T-cell (primary cell): ENCODE data around the gene CRB3. TPM values are rescaled to one million over a fixed set of nuclear protein-coding genes. Genes with fewer than 3 reads are reported as not detected.

Source experiments
- ATAC-seq, 4 experiments: fragments of 200-7000 bp in 3 of 4; fragments of 150-1000 bp in 1 of 4; cut with Tn5 transposase; replicated peaks in 1 of 4; 1 replicate in 3 of 4; 2 replicates in 1 of 4; pipeline ENCODE4 v1.10.0; 2021; ENCODE audit warnings: moderate library complexity in 3 of 4, mild to moderate bottlenecking in 2 of 4, moderate number of reproducible peaks in 1 of 4
- CTCF ChIA-PET, 2 donors: fragments of 300-600 bp; sonication (Branson Sonifier 250); formaldehyde crosslinking; loops; one replicate each; lab custom pipeline; 2022; ENCODE audit warnings: antibody characterized with exemption in 2 of 2; lab: Charles Lee
- POLR2A ChIA-PET, 2 donors: fragments of 300-600 bp; sonication (Branson Sonifier 250); formaldehyde crosslinking; loops; one replicate each; lab custom pipeline; 2022; ENCODE audit warnings: antibody characterized with exemption in 2 of 2; lab: Charles Lee
- DNase-seq, 35 experiments: peaks; one replicate each; pipeline versions ENCODE4 v3.0.0 to v3.0.0-alpha.2; 2013 to 2023
- H3K27ac ChIP-seq: one replicate; pipeline ENCODE4 v1.5.1; 2013; ENCODE audit warnings: low read length
- H3K27me3 ChIP-seq, 2 experiments: replicated peaks in 1 of 2; 1 replicate in 1 of 2; 2 replicates in 1 of 2; pipeline versions ENCODE4 v1.6.1 to v1.7.0; 2013; ENCODE audit warnings: low read length in 1 of 2, mixed read lengths in 1 of 2; ENCODE audit not compliant: control insufficient read depth in 2 of 2, insufficient read depth in 2 of 2; ENCODE audit errors: extremely low read depth in 1 of 2
- H3K36me3 ChIP-seq, 2 donors: 1 replicate in 1 of 2; 2 replicates in 1 of 2; pipeline versions ENCODE4 v1.6.1 to v1.7.0; 2013; ENCODE audit warnings: low read length in 1 of 2; ENCODE audit not compliant: control insufficient read depth in 2 of 2, insufficient read depth in 1 of 2; ENCODE audit errors: extremely low read depth in 1 of 2
- H3K4me1 ChIP-seq, 2 experiments: 1 replicate in 1 of 2; 2 replicates in 1 of 2; pipeline versions ENCODE4 v1.6.1 to v1.7.0; 2013; ENCODE audit warnings: low read length in 2 of 2, mixed read lengths in 1 of 2; ENCODE audit not compliant: insufficient read depth in 2 of 2, control insufficient read depth in 1 of 2; ENCODE audit errors: extremely low read depth in 1 of 2
- H3K4me3 ChIP-seq, 2 donors: 1 replicate in 1 of 2; 2 replicates in 1 of 2; pipeline versions ENCODE4 v1.5.1 to v1.7.0; 2013; ENCODE audit warnings: mild to moderate bottlenecking in 2 of 2, low read length in 1 of 2, moderate library complexity in 1 of 2; ENCODE audit not compliant: control insufficient read depth in 1 of 2; ENCODE audit errors: extremely low read depth in 1 of 2
- H3K9me3 ChIP-seq: 2 replicates; pipeline ENCODE4 v1.7.0; 2013
- H3K27ac Mint-ChIP-seq, 2 donors: one replicate each; pipeline ENCODE4 v1.8.0; 2020 to 2021; ENCODE audit warnings: mild to moderate bottlenecking in 2 of 2, mixed read lengths in 2 of 2
- H3K27me3 Mint-ChIP-seq, 2 donors: one replicate each; pipeline ENCODE4 v1.8.0; 2021 to 2022; ENCODE audit warnings: mixed read lengths in 2 of 2
- H3K36me3 Mint-ChIP-seq: one replicate; pipeline ENCODE4 v1.8.0; 2021; ENCODE audit warnings: mixed read lengths
- H3K4me1 Mint-ChIP-seq, 3 donors: one replicate each; pipeline ENCODE4 v1.8.0; 2020 to 2022; ENCODE audit warnings: mixed read lengths in 3 of 3, mild to moderate bottlenecking in 1 of 3
- H3K4me3 Mint-ChIP-seq, 3 donors: one replicate each; pipeline ENCODE4 v1.8.0; 2020 to 2022; ENCODE audit warnings: mild to moderate bottlenecking in 3 of 3, mixed read lengths in 3 of 3, moderate library complexity in 3 of 3
- H3K9me3 Mint-ChIP-seq, 3 donors: one replicate each; pipeline ENCODE4 v1.8.0; 2020 to 2022; ENCODE audit warnings: mixed read lengths in 3 of 3
- WGBS: methylation state at CpG from one replicate; pipeline ENCODE4 v1.1.5; 2013; ENCODE audit warnings: missing lambda C conversion rate; ENCODE audit not compliant: insufficient coverage; 5-methylcytosine and 5-hydroxymethylcytosine counted together
- total RNA-seq, 35 experiments: library from RNA in 6 of 35; stranded (reverse) in 6 of 35; fragments of 120-200 nt in 1 of 35; gene quantifications; one replicate each; pipeline versions ENCODE4 v1.2.1 to v1.2.4 and lab custom pipeline; 2013 to 2026

The CRB3 gene
- total RNA-seq, 5 donors from 2014 or later (not counting 1 experiment from before 2014, with no cell fraction given), result 5.7 to 6.5 (median 5.9) TPM

- H3K9me3 ChIP-seq, result no peaks in the 10 kb centered on the region
- no peaks in the 10 kb centered on the region for H3K36me3 ChIP-seq
- no peak overlapping the region for H3K27ac ChIP-seq
- POLR2A ChIA-PET, result interaction anchor here (0.6 kb wide), 2 partner anchors 139 to 227 kb away, joined by 5 to 8 read pairs; no protein-coding TSS in a partner anchor
- ATAC-seq (no peak), DNase-seq (no peak)
- Mint-ChIP-seq H3K4me3 (peak overlapping the region in 2 of 3 donors; percentile 1 to 45), H3K9me3 (no peaks in the 10 kb centered on the region), H3K4me1 (peaks cover 23 to 35% (median 29%) of the 10 kb centered on the region in 3 donors), H3K27me3 (no peaks in the 10 kb centered on the region), H3K27ac (peak overlapping the region in 1 of 2 donors; percentile 28), H3K36me3 (no peaks in the 10 kb centered on the region)
- no peak overlapping the region for H3K4me3 ChIP-seq
- WGBS, result 61% methylated on average over 3 of the region's 9 CpGs
- H3K4me1 ChIP-seq, result peaks cover 13 to 31% of the 10 kb centered on the region in 2 experiments
- H3K27me3 ChIP-seq, result no peaks in the 10 kb centered on the region
- CTCF ChIA-PET, result interaction anchor here in 1 of 2 donors (0.6 kb wide), 2 partner anchors 61 to 326 kb away, joined by 4 to 6 read pairs; no protein-coding TSS in a partner anchor
These were observed 50.0 kb downstream of the CRB3 start for GRCh38 chr19:6514089-6514488.

- Histone ChIP-seq H3K9me3 (no peaks in the 10 kb centered on the region), H3K27me3 (no peaks in the 10 kb centered on the region), H3K36me3 (no peaks in the 10 kb centered on the region), H3K4me3 (no peak overlapping the region), H3K4me1 (peaks cover 13 to 31% of the 10 kb centered on the region in 2 experiments), H3K27ac (no peak overlapping the region)
- WGBS, result 90% methylated on average over 9 of the region's 15 CpGs
- Mint-ChIP-seq H3K27ac (peak overlapping the region in 1 of 2 donors; percentile 71), H3K4me3 (peak overlapping the region; percentile 59 to 96 (median 64)), H3K4me1 (peaks cover 26 to 35% (median 35%) of the 10 kb centered on the region in 3 donors), H3K27me3 (no peaks in the 10 kb centered on the region), H3K9me3 (no peaks in the 10 kb centered on the region), H3K36me3 (no peaks in the 10 kb centered on the region)
- no peak for DNase-seq
- POLR2A ChIA-PET, result interaction anchor here in 1 of 2 donors (0.7 kb wide), 1 partner anchor 91 kb away, joined by 3 read pairs; no protein-coding TSS in a partner anchor
- CTCF ChIA-PET, result interaction anchor here in 1 of 2 donors (0.5 kb wide), 1 partner anchor 1413 kb away, joined by 3 read pairs; no protein-coding TSS in a partner anchor
- ATAC-seq, result no peak
These were observed 51.0 kb downstream of the CRB3 start for GRCh38 chr19:6514926-6515544.

GRCh38 chr19:6516018-6516658, 52.1 kb downstream of the CRB3 start:
- H3K4me3 Mint-ChIP-seq, result peak overlapping the region; percentile 90 to 96 (median 94)
- no peak overlapping the region for H3K27ac Mint-ChIP-seq
- Histone ChIP-seq H3K27ac (no peak overlapping the region), H3K36me3 (no peaks in the 10 kb centered on the region), H3K9me3 (no peaks in the 10 kb centered on the region), H3K4me3 (peak overlapping the region; percentile 50 to 89), H3K4me1 (peaks cover 13 to 31% of the 10 kb centered on the region in 2 experiments), H3K27me3 (no peaks in the 10 kb centered on the region)
- 2% methylated on average over 25 of the region's 26 CpGs for WGBS
- DNase-seq (peak in 27 of 35 experiments; percentile 20 to 77 (median 38)), ATAC-seq (peak; percentile 67 to 71 (median 70))
- POLR2A ChIA-PET, result interaction anchor here in 1 of 2 donors (0.6 to 0.7 kb wide), 2 partner anchors 92 to 135 kb away, joined by 3 read pairs; no protein-coding TSS in a partner anchor
- no peaks in the 10 kb centered on the region for H3K27me3 Mint-ChIP-seq
- H3K9me3 Mint-ChIP-seq, result no peaks in the 10 kb centered on the region
- H3K4me1 Mint-ChIP-seq, result peaks cover 26 to 37% (median 35%) of the 10 kb centered on the region in 3 donors
- CTCF ChIA-PET, result interaction anchor here (0.6 to 2.5 kb wide), 11 partner anchors 33 to 369 kb away, joined by 3 to 20 read pairs (median 3); partner anchors contain the start of genes GPR108 (in 1 of the 2) and VAV1 (in 1 of the 2)
- H3K36me3 Mint-ChIP-seq, result no peaks in the 10 kb centered on the region

Other genes with a start within 250 kb of the CRB3 start
- 10 to 100 TPM; 31.4 to 59.8 (median 57.2) TPM for gene MLLT1, start 184.3 kb upstream of the CRB3 start, total RNA-seq
- 1 to 10 TPM in 2 of 5 donors, under 1 TPM in 3; 0.16 to 2.7 (median 0.63) TPM for gene ACER1, start 130.7 kb upstream of the CRB3 start, total RNA-seq
- 10 to 100 TPM; 74.0 to 92.0 (median 77.2) TPM for gene CLPP, start 102.7 kb upstream of the CRB3 start, total RNA-seq
- 10 to 100 TPM; 49.9 to 94.8 (median 83.5) TPM for gene ALKBH7, start 91.5 kb upstream of the CRB3 start, total RNA-seq
- 1 to 10 TPM; 1.7 to 4.1 (median 3.2) TPM for gene PSPN, start 88.3 kb upstream of the CRB3 start, total RNA-seq
- gene GTF2F1, start 71.1 kb upstream of the CRB3 start, total RNA-seq, result 10 to 100 TPM; 52.6 to 63.1 (median 60.3) TPM
- 100 to 1,000 TPM; 147 to 194 (median 189) TPM for gene KHSRP, start 39.5 kb upstream of the CRB3 start, total RNA-seq
- under 1 TPM in 3 of 5 donors, not detected in 2; 0.33 to 0.35 (median 0.33) TPM for gene SLC25A41, start 30.5 kb upstream of the CRB3 start, total RNA-seq
- 10 to 100 TPM; 15.5 to 28.0 (median 25.5) TPM for gene SLC25A23, start 4.5 kb upstream of the CRB3 start, total RNA-seq
- gene DENND1C, start 17.5 kb downstream of the CRB3 start, total RNA-seq, result 100 to 1,000 TPM; 107 to 140 (median 114) TPM
- 1 to 10 TPM; 3.3 to 7.6 (median 5.0) TPM for gene TUBB4A, start 38.0 kb downstream of the CRB3 start, total RNA-seq
- gene TNFSF9, start 66.8 kb downstream of the CRB3 start, total RNA-seq, result 1 to 10 TPM; 1.3 to 6.0 (median 1.6) TPM
- gene CD70, start 126.9 kb downstream of the CRB3 start, total RNA-seq, result 1 to 10 TPM; 1.9 to 4.3 (median 2.0) TPM
- 10 to 100 TPM in 3 of 5 donors, 1 to 10 TPM in 2; 1.9 to 22.6 (median 12.7) TPM for gene TNFSF14, start 205.9 kb downstream of the CRB3 start, total RNA-seq